NCI-H2171 (cell line): ENCODE data around the gene ATP13A3.

Experiments
- DNase-seq: peaks from one replicate; lab custom pipeline; 2025; lab: John Stamatoyannopoulos, UW

ATP13A3 gene

DNA sequence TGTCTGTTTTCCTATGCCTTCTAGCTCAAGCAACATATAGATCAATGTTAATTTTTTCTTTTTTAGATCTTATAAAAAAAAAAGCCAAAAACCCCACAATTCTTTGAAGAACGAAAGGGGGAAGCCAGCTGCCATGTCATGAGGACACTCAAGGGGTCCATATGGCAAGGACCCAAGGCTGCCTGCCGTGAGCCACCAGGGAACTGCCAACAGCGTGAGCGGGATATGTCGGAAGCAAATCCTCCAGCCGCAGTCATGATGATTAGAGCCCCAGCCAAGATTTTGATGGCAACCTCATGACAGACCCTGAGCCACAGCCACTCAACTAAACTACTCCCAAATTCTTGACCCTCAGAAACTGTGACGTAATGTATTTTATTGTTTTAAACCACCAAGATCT lies 94.2 kb downstream of the ATP13A3 start:
- DNase-seq, result no peak

GRCh38 chr3:194390835-194391234 lies 96.0 kb downstream of the ATP13A3 start:
- no peak for DNase-seq

- DNase-seq, result no peak
Measured at GRCh38 chr3:194389269-194389668, 97.5 kb downstream of the ATP13A3 start.

DNA sequence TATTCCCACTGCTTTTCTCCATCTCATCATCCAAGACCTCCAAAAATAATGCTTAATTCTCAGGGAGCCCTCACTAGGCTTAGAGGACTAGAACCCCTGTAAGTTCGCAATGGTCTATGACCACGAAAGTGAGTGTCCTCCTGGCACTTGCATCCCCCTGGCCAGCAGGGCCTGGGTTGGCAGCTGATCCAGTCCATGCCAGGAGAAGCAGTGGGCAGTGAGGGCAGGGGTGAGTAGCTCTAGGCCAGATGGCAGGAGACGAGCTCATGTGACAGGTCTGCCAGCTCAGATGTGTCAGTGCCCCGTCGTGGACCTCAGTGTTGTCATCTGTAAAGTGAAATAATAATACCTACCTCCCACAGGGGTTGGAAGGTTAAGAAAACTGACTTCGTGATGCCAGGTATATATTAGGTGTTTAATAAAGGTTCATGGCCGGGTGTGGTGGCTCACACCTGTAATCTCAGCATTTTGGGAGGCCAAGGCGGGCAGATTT lies 98.8 kb downstream of the ATP13A3 start:
- no peak for DNase-seq

- no peak for DNase-seq
Measured at GRCh38 chr3:194387276-194387675, 99.5 kb downstream of the ATP13A3 start.

DNA sequence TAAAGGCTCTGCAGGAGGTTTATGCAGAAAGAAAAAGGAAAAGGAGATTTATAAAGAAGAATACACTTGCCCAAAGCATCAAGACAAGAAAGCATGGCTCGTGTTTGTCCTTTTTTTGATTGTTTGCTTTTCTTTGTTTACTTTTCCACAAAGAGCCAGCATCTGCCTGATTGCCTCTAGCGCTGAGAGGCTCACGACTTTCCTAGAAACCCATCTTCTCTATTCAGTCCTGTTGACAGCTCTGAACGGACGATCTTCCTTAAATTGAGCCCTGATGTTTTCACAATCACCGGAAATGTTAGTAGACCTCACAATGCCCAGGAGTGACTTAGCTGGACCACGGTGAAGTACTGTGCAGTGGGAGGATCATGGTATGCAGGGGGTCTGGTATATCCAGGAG lies 100.2 kb downstream of the ATP13A3 start:
- DNase-seq, result no peak

DNA sequence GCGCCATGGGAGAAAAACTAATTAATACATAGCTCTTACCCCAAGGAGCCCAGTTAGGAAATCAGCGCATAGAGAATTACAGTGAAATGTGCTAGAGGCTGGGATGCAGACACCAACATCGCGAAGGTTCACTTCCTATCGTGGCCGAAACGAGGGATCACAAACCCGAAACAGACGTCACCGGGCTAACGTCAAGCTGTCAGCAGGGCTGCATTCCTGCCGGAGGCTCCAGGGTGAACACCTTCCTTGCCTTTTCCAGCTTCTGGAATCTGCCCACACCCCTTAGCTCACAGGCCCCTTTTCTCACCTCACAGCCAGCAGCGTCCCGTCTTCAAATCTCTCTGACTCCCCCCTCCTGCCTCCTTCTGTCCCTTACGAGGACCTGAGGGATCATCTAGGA lies 100.7 kb downstream of the ATP13A3 start:
- no peak for DNase-seq

DNA sequence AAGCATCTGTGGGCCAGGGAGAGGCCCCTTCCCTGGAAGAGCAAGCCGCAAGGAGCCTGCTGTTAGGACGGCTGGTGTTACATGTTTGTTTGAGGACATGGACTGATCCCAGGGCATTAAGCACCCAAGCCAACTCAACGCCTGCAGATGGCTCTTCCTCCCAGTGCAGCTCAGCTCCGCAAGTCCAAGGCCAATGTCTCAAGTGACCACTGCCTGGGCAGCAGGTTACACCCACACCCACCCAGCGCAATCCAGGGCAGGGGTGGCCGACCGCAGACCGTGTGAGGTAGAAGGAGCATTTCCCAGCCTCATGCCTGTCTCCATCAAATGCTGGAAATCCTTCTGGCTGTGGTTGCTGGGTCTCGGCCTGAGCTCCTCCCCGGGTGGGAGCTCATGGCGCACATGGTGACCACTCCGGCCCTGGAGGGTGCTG lies 102.2 kb downstream of the ATP13A3 start:
- no peak for DNase-seq

DNA sequence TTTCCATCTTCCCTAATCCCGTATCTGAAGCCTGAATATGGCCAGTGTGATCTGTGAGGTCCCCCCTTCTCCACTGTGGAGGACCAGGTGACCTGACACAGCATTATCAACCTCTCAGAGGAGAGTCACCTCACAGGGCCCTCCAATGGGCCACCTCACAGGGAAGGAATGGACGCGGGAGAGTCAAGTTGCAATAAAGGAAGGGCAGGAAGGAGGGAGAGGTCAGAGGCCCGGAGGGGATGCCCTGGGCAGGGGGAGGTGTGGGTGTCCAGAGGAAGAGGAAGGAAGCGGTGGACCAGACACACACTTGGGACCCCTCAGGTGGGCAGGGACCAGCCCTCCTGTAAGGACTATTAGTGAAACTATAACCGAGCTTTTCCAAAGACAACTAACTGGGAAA lies 102.6 kb downstream of the ATP13A3 start:
- no peak for DNase-seq

DNA sequence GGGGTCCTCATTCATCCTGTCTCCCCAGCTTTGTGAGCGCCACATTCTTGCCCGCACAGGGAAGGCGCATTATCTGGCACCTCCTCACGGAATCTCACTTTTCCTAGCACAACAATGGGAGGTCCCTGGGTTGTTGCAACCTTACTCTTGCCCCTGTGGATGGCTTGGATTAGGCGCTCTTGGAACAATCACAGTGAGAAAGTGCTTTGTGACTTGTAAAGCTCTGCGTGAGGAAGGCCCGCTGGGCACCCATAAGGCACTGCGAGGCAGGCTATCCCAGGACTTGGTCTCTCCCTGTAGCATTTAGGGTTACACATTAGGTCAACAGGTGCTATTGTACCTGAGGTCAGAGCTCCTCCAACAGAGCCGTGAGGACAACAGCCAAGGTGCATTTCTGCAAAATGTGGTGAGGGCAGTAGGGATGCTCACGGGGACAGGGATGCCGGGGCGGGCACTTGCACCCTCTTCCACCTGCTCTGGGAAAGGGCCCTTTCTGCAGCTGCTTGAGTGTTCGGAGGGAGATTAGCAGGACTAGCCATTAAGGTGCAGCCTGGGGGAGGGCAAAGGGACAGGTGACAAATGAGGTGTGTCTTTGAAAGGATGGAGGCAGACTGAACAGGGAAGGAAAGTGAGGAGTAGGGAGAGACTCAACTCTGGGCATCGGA lies 103.4 kb downstream of the ATP13A3 start:
- no peak for DNase-seq

- DNase-seq, result no peak
Measured at GRCh38 chr3:194382892-194383223, 103.9 kb downstream of the ATP13A3 start.

DNA sequence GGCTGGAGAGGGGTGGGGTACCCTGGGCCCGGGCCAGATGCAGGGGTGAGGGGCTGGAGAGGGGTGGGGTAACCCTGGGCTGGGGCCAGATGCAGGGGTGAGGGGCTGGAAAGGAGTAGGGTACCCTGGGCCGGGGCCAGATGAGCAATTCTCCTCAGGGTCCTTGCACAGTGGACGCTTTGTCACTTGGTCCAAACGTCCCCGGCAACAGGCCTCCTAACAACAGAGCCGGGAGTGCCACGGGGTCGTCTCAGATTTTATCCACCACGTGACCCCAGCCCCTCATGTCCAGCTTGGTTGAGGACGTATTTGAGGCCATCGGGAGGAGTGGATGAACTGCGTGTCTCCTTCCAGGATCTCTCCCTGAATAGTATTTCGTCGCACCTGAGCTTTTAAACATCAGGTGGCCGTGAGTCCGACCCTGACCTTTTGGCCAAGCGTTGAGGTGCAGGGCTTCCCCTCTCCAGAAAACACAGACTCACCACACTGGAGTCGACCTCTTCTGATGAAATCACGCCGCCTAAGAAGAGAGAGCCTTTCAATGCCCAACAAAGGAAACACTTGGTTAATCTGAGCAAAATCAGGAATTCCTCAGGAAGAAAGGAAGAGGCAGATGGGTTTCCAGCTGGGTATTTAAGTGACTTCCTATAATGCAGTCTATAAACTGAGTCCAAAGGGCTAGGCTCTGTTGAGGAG lies 104.5 kb downstream of the ATP13A3 start:
- DNase-seq, result no peak

DNA sequence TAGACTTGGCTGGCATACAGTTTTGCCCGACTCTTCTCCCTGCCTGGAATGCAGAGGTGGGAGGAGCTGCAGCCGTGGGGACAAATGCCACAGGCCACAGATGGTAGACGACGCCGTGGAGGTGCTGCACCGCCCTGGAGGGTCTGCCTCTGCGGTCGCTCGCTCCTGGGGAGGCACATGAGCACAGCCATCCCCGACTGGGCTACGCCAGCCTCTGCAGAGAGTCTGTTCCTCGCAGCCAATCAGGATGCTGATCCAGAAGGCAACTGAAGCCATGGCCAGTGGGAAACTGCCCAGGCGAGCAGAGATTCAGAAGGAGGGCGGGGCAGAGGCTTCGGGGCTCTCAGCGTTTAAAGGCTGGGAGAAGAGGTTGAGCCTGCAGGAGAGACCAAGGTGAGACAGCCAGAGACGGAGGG lies 105.3 kb downstream of the ATP13A3 start:
- DNase-seq, result no peak

DNA sequence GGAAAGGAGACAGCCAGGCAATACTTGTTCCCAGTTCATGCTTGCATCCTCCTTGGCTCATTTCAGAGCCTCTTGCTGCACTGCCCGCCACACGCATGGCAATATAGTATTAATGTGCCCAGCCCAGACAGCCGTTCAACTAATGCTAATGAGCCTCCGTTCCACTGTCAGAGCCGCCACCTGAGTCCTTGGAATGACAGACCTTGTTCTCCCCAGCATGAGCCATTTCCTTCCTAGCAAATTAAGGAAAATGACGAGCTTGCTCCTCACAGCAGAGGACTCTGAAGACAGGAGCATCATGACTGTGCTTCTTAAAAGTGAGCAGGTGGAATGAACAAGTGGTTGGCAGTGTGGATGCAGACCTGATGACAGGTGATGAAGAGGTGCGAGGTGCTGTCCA lies 106.5 kb downstream of the ATP13A3 start:
- DNase-seq, result no peak

GRCh38 chr3:194379651-194380050 lies 107.2 kb downstream of the ATP13A3 start:
- DNase-seq, result no peak

- no peak for DNase-seq
Measured at GRCh38 chr3:194379231-194379630, 107.6 kb downstream of the ATP13A3 start.

DNA sequence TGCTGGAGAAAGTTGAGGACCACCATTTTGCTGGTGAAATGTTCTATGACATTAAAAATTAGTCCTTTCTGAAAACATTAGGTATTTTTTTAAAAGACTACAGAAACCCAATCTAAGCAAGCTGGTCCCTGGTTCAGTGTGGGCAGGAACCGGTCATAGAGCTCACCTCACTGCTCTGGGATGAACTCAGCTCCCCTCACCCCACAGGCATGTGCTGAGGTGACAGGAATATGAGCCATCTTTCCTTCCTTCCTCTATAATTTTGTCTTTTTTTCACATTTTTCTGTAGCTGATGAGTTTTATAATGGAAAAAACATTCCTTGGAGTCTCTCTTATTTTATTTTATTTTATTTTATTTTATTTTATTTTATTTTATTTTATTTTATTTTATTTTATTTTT lies 109.1 kb downstream of the ATP13A3 start:
- no peak for DNase-seq

GRCh38 chr3:194376241-194376560 lies 110.6 kb downstream of the ATP13A3 start:
- DNase-seq, result no peak

GRCh38 chr3:194375473-194376240 lies 111.1 kb downstream of the ATP13A3 start:
- no peak for DNase-seq

- DNase-seq, result no peak
Measured at GRCh38 chr3:194374935-194375334, 111.9 kb downstream of the ATP13A3 start.

- no peak for DNase-seq
Measured at GRCh38 chr3:194373899-194374298, 112.9 kb downstream of the ATP13A3 start.

DNA sequence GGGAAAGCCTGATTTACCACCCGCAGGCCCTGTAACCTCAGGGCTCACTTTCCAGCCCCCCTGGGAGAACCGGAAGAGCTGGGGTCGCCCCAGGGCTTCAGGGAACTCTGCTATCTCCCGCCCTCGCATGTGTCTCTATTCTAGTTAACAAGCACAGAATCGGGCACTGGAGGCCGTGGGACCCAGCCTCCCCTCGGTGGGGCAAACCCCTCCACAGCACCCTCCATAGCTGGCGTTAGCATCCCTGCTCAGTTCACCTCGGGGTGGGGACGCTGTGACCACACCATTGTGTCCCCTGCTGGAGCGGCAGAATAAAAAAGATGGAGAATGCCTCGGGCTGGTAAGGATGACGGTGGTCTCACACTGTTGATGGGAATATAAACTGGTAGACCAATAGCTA lies 113.8 kb downstream of the ATP13A3 start:
- no peak for DNase-seq

DNA sequence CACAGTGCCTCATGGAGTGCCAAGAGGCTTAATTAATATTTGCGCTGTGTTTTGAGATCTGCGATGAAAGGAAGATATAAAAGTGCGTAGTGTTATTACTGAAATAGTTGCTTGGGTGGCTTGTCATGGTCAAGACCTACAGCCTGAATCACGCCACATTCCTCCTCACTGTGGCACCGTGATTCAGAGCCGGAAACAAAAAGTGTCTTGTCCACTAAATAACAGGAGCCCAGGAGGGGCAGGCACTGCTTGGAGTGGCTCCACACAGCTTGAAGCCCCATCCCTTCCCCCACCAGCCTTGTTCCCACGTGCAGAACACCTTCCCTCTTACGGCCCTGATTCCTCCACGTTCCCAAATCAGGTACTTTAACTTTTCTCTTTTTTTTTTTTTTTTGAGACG lies 116.0 kb downstream of the ATP13A3 start:
- no peak for DNase-seq
